ENCODE results near the gene MRTFA.
"Not testable (repeated sequence)": the region's sequence is repeated elsewhere in the genome, so short reads cannot be mapped to it uniquely, and the experiment has no call there.

The MRTFA gene

GRCh38 chr22:40518840-40519239 is 117.7 kb downstream of the MRTFA start:
- no peak for DNase-seq

- DNase-seq = no peak
Measured at GRCh38 chr22:40517631-40518030, 118.9 kb downstream of the MRTFA start.

GRCh38 chr22:40516416-40516815 is 120.1 kb downstream of the MRTFA start:
- DNase-seq = no peak

- DNase-seq = no peak
Measured at GRCh38 chr22:40512426-40513136, 123.9 kb downstream of the MRTFA start.

- DNase-seq = no peak
Measured at GRCh38 chr22:40511604-40512003, 124.9 kb downstream of the MRTFA start.

- no peak for DNase-seq
Measured at GRCh38 chr22:40510631-40511364, 125.7 kb downstream of the MRTFA start.

- peak in 1 of 2 donors; percentile 18 for DNase-seq
Measured at GRCh38 chr22:40509401-40510134, 127.0 kb downstream of the MRTFA start.

- DNase-seq = not testable (repeated sequence)
Measured at GRCh38 chr22:40508046-40508445, 128.5 kb downstream of the MRTFA start.

GRCh38 chr22:40507491-40507890 is 129.0 kb downstream of the MRTFA start:
- no peak for DNase-seq

- no peak for DNase-seq
Measured at GRCh38 chr22:40506762-40507161, 129.8 kb downstream of the MRTFA start.

GRCh38 chr22:40504285-40505249 is 132.0 kb downstream of the MRTFA start:
- no peak for DNase-seq

GRCh38 chr22:40502919-40503318 is 133.6 kb downstream of the MRTFA start:
- DNase-seq = no peak

GRCh38 chr22:40500465-40500786 is 136.1 kb downstream of the MRTFA start:
- DNase-seq = not testable (repeated sequence)

- peak in 1 of 2 donors; percentile 16 for DNase-seq
Measured at GRCh38 chr22:40499209-40499623, 137.3 kb downstream of the MRTFA start.

GRCh38 chr22:40498420-40499208 is 137.9 kb downstream of the MRTFA start:
- no peak for DNase-seq

GRCh38 chr22:40493441-40493840 is 143.1 kb downstream of the MRTFA start:
- no peak for DNase-seq

- peak; percentile 43 to 54 for DNase-seq
Measured at GRCh38 chr22:40491990-40492631, 144.4 kb downstream of the MRTFA start.

- DNase-seq = peak in 1 of 2 donors; percentile 60
Measured at GRCh38 chr22:40487663-40488249, 148.8 kb downstream of the MRTFA start.

- DNase-seq = no peak
Measured at GRCh38 chr22:40486962-40487602, 149.4 kb downstream of the MRTFA start.
